Thymus (tissue), 11 donors: ENCODE measurements around the gene CDH8. TPM values are rescaled to one million over a fixed set of nuclear protein-coding genes. Genes with fewer than 3 reads are reported as not detected.

Experiments used
- DNase-seq, 9 donors: peaks; one replicate each; pipeline ENCODE4 v3.0.0-alpha.2; 2013; ENCODE audit warnings: low spot score in 9 of 9, low read depth in 6 of 9, missing footprints in 1 of 9
- H3K27ac ChIP-seq, 2 donors: one replicate each; pipeline ENCODE4 v1.5.1; 2013; ENCODE audit warnings: control low read depth in 1 of 2, low read depth in 1 of 2, low read length in 1 of 2, mild to moderate bottlenecking in 1 of 2, moderate library complexity in 1 of 2
- H3K27me3 ChIP-seq, 2 donors: one replicate each; pipeline ENCODE4 v1.5.1; 2013; ENCODE audit warnings: low read length in 1 of 2; ENCODE audit not compliant: control insufficient read depth in 2 of 2, insufficient read depth in 1 of 2
- H3K36me3 ChIP-seq, 2 donors: one replicate each; pipeline ENCODE4 v1.5.1; 2013; ENCODE audit warnings: low read length in 1 of 2, mild to moderate bottlenecking in 1 of 2, moderate library complexity in 1 of 2; ENCODE audit not compliant: control insufficient read depth in 2 of 2, insufficient read depth in 2 of 2
- H3K4me1 ChIP-seq, 2 donors: one replicate each; pipeline ENCODE4 v1.5.1; 2013; ENCODE audit warnings: low read length in 2 of 2; ENCODE audit not compliant: control insufficient read depth in 2 of 2, insufficient read depth in 2 of 2
- H3K4me3 ChIP-seq, 2 donors: one replicate each; pipeline ENCODE4 v1.5.1; 2013; ENCODE audit warnings: low read length in 2 of 2, control low read depth in 1 of 2, mild to moderate bottlenecking in 1 of 2
- H3K9me3 ChIP-seq, 2 donors: one replicate each; pipeline ENCODE4 v1.5.1; 2013; ENCODE audit warnings: low read length in 1 of 2, mild to moderate bottlenecking in 1 of 2; ENCODE audit not compliant: control insufficient read depth in 2 of 2, insufficient read depth in 1 of 2
- WGBS: extraction: QIAGEN DNeasy Blood & Tissue Kit; methylation state at CpG from one replicate; pipeline ENCODE4 v1.1.7; 2013; 5-methylcytosine and 5-hydroxymethylcytosine counted together
- polyA plus RNA-seq: library from polyadenylated mRNA; stranded (reverse); fragments of 200-250 nt; gene quantifications from one replicate; pipeline ENCODE4 v1.2.3, GENCODE V29; 2013
- total RNA-seq: library from RNA; stranded (reverse); fragments of 120-200 nt; gene quantifications from one replicate; pipeline ENCODE4 v1.2.4, GENCODE V29; 2013
- donor health status: healthy.

Gene CDH8
- total and polyA plus RNA-seq, 2 donors: 0.32 to 0.61 TPM

GRCh38 chr16:62060089-62060488, 23.9 kb upstream of the CDH8 start:
- H3K4me3 ChIP-seq: no peak overlapping the region
- no peak for DNase-seq
- no peaks in the 10 kb centered on the region for H3K4me1 ChIP-seq
- 95% methylated on average over 3 of the region's 3 CpGs for WGBS
- no peaks in the 10 kb centered on the region for H3K9me3 ChIP-seq
- no peaks in the 10 kb centered on the region for H3K36me3 ChIP-seq
- no peaks in the 10 kb centered on the region for H3K27me3 ChIP-seq
- H3K27ac ChIP-seq: no peak overlapping the region

GRCh38 chr16:62059527-62059926, 23.3 kb upstream of the CDH8 start:
- H3K36me3 ChIP-seq: no peaks in the 10 kb centered on the region
- H3K27ac ChIP-seq: no peak overlapping the region
- H3K4me1 ChIP-seq: no peaks in the 10 kb centered on the region

GRCh38 chr16:62058412-62058811, 22.2 kb upstream of the CDH8 start:
- H3K4me1 ChIP-seq: no peaks in the 10 kb centered on the region
- no peak overlapping the region for H3K4me3 ChIP-seq
- no peaks in the 10 kb centered on the region for H3K27me3 ChIP-seq
- H3K9me3 ChIP-seq: no peaks in the 10 kb centered on the region
- DNase-seq: no peak
- no peaks in the 10 kb centered on the region for H3K36me3 ChIP-seq
- H3K27ac ChIP-seq: no peak overlapping the region
- 86% methylated on average over 8 of the region's 8 CpGs for WGBS

More at GRCh38 chr16:62059527-62059926, 23.3 kb upstream of the CDH8 start:
- Histone ChIP-seq H3K27me3 (no peaks in the 10 kb centered on the region), H3K9me3 (no peaks in the 10 kb centered on the region), H3K4me3 (no peak overlapping the region)
- no peak for DNase-seq

- DNase-seq: no peak
- 94% methylated on average over 4 of the region's 4 CpGs for WGBS
- H3K27ac ChIP-seq: no peak overlapping the region
Measured at GRCh38 chr16:62051942-62052341, 15.7 kb upstream of the CDH8 start.

GRCh38 chr16:62050793-62051192, 14.6 kb upstream of the CDH8 start:
- H3K27ac ChIP-seq: no peak overlapping the region
- H3K36me3 ChIP-seq: no peaks in the 10 kb centered on the region
- H3K4me3 ChIP-seq: no peak overlapping the region
- no peaks in the 10 kb centered on the region for H3K27me3 ChIP-seq
- 49% methylated on average over 3 of the region's 3 CpGs for WGBS
- H3K4me1 ChIP-seq: no peaks in the 10 kb centered on the region
- H3K9me3 ChIP-seq: no peaks in the 10 kb centered on the region
- DNase-seq: no peak

More at GRCh38 chr16:62051942-62052341, 15.7 kb upstream of the CDH8 start:
- no peaks in the 10 kb centered on the region for H3K27me3 ChIP-seq
- no peaks in the 10 kb centered on the region for H3K36me3 ChIP-seq
- H3K4me3 ChIP-seq: no peak overlapping the region
- no peaks in the 10 kb centered on the region for H3K9me3 ChIP-seq
- no peaks in the 10 kb centered on the region for H3K4me1 ChIP-seq

- WGBS: 91% methylated on average over 1 of the region's 1 CpG
- Histone ChIP-seq H3K4me1 (no peaks in the 10 kb centered on the region), H3K27ac (no peak overlapping the region), H3K27me3 (no peaks in the 10 kb centered on the region), H3K4me3 (no peak overlapping the region), H3K9me3 (no peaks in the 10 kb centered on the region), H3K36me3 (no peaks in the 10 kb centered on the region)
- DNase-seq: no peak
Measured at GRCh38 chr16:62046801-62047200, 10.6 kb upstream of the CDH8 start.

- Histone ChIP-seq H3K27me3 (peaks cover 0 to 8% of the 10 kb centered on the region in 2 donors), H3K36me3 (no peaks in the 10 kb centered on the region), H3K9me3 (no peaks in the 10 kb centered on the region), H3K4me3 (no peak overlapping the region), H3K27ac (no peak overlapping the region), H3K4me1 (no peaks in the 10 kb centered on the region)
- DNase-seq: no peak
- 7% methylated on average over 4 of the region's 4 CpGs for WGBS
Measured at GRCh38 chr16:62041401-62041800, 5.2 kb upstream of the CDH8 start.

- Histone ChIP-seq H3K4me1 (no peaks in the 10 kb centered on the region), H3K4me3 (no peak overlapping the region), H3K27me3 (peaks cover 17 to 29% of the 10 kb centered on the region in 2 donors), H3K27ac (no peak overlapping the region), H3K9me3 (no peaks in the 10 kb centered on the region), H3K36me3 (no peaks in the 10 kb centered on the region)
- WGBS: 39% methylated on average over 3 of the region's 3 CpGs
- DNase-seq: no peak
Measured at GRCh38 chr16:62038646-62039045, 2.4 kb upstream of the CDH8 start.

- 68% methylated on average over 1 of the region's 1 CpG for WGBS
- DNase-seq: no peak
Measured at GRCh38 chr16:62038225-62038624, 2.0 kb upstream of the CDH8 start.

GRCh38 chr16:62036802-62037135, 531 bp upstream of the CDH8 start:
- 11% methylated on average over 15 of the region's 15 CpGs for WGBS
- Histone ChIP-seq H3K27me3 (peaks cover 19 to 29% of the 10 kb centered on the region in 2 donors), H3K4me1 (no peaks in the 10 kb centered on the region), H3K27ac (no peak overlapping the region), H3K9me3 (no peaks in the 10 kb centered on the region), H3K36me3 (no peaks in the 10 kb centered on the region), H3K4me3 (no peak overlapping the region)
- no peak for DNase-seq

More at GRCh38 chr16:62038225-62038624, 2.0 kb upstream of the CDH8 start:
- Histone ChIP-seq H3K27ac (no peak overlapping the region), H3K4me3 (no peak overlapping the region), H3K4me1 (no peaks in the 10 kb centered on the region), H3K27me3 (peaks cover 17 to 29% of the 10 kb centered on the region in 2 donors), H3K9me3 (no peaks in the 10 kb centered on the region), H3K36me3 (no peaks in the 10 kb centered on the region)
